ENCODE results near the gene ETV3.
"Not testable (repeated sequence)": the region's sequence is repeated elsewhere in the genome, so short reads cannot be mapped to it uniquely, and the experiment has no call there.

The ETV3 gene

GRCh38 chr1:157138220-157139051, at the start of gene ETV3:
Gene ETV3, minus strand, starts transcription at chr1:157138395. Its CDS starts 2,043 bp downstream, at chr1:157136352.
- DNase-seq (ENCODE audit: low spot score) = peak; percentile 92

- DNase-seq (ENCODE audit: low spot score) = no peak
Measured at GRCh38 chr1:157186281-157186992, 48.2 kb upstream of the ETV3 start.

GRCh38 chr1:157183870-157184269, 45.7 kb upstream of the ETV3 start:
- DNase-seq (ENCODE audit: low spot score) = no peak

- not testable (repeated sequence) for DNase-seq (ENCODE audit: low spot score)
Measured at GRCh38 chr1:157182371-157182770, 44.2 kb upstream of the ETV3 start.

GRCh38 chr1:157181790-157182189, 43.6 kb upstream of the ETV3 start:
- DNase-seq (ENCODE audit: low spot score) = no peak

- DNase-seq (ENCODE audit: low spot score) = no peak
Measured at GRCh38 chr1:157181258-157181657, 43.1 kb upstream of the ETV3 start.

- DNase-seq (ENCODE audit: low spot score) = no peak
Measured at GRCh38 chr1:157178490-157178889, 40.3 kb upstream of the ETV3 start.

GRCh38 chr1:157177733-157178394, 39.7 kb upstream of the ETV3 start:
- DNase-seq (ENCODE audit: low spot score) = no peak

- DNase-seq (ENCODE audit: low spot score) = no peak
Measured at GRCh38 chr1:157176591-157177121, 38.5 kb upstream of the ETV3 start.

- DNase-seq (ENCODE audit: low spot score) = no peak
Measured at GRCh38 chr1:157176016-157176415, 37.8 kb upstream of the ETV3 start.

- DNase-seq (ENCODE audit: low spot score) = no peak
Measured at GRCh38 chr1:157173900-157174410, 35.8 kb upstream of the ETV3 start.

- not testable (repeated sequence) for DNase-seq (ENCODE audit: low spot score)
Measured at GRCh38 chr1:157173241-157173640, 35.0 kb upstream of the ETV3 start.

- not testable (repeated sequence) for DNase-seq (ENCODE audit: low spot score)
Measured at GRCh38 chr1:157172591-157172990, 34.4 kb upstream of the ETV3 start.

GRCh38 chr1:157171903-157172503, 33.8 kb upstream of the ETV3 start:
- not testable (repeated sequence) for DNase-seq (ENCODE audit: low spot score)

- no peak for DNase-seq (ENCODE audit: low spot score)
Measured at GRCh38 chr1:157170677-157171515, 32.7 kb upstream of the ETV3 start.

GRCh38 chr1:157168015-157168414, 29.8 kb upstream of the ETV3 start:
- no peak for DNase-seq (ENCODE audit: low spot score)

GRCh38 chr1:157167437-157167836, 29.2 kb upstream of the ETV3 start:
- no peak for DNase-seq (ENCODE audit: low spot score)

GRCh38 chr1:157166590-157166989, 28.4 kb upstream of the ETV3 start:
- no peak for DNase-seq (ENCODE audit: low spot score)

GRCh38 chr1:157163273-157164127, 25.3 kb upstream of the ETV3 start:
- DNase-seq (ENCODE audit: low spot score) = peak; percentile 81

GRCh38 chr1:157162345-157162744, 24.1 kb upstream of the ETV3 start:
- no peak for DNase-seq (ENCODE audit: low spot score)
